WTC11 (cell line): Measurements from ENCODE around the gene TMEM87A. TPM values are rescaled to one million over a fixed set of nuclear protein-coding genes. Genes with fewer than 3 reads are reported as not detected.

Source experiments
- ATAC-seq: fragments of 200-7000 bp; cut with Tn5 transposase; 2 replicates; pipeline ENCODE4 v1.10.0; 2021; ENCODE audit warnings: mild to moderate bottlenecking, moderate library complexity
- CTCF ChIA-PET: fragments of 300-600 bp; sonication (Branson Sonifier 250); formaldehyde crosslinking; loops from one replicate; lab custom pipeline; 2021; ENCODE audit warnings: antibody characterized with exemption; lab: Charles Lee
- POLR2A ChIA-PET: fragments of 350-600 bp; sonication (Branson Sonifier 250); formaldehyde crosslinking; loops from one replicate; lab custom pipeline; 2021; ENCODE audit warnings: antibody characterized with exemption; lab: Charles Lee
- DNase-seq: peaks from one replicate; pipeline ENCODE4 v3.0.0; 2021; ENCODE audit warnings: low spot score
- H3K27ac Mint-ChIP-seq: 2 replicates; pipeline ENCODE4 v1.8.0; 2021; ENCODE audit warnings: mixed read lengths
- H3K27me3 Mint-ChIP-seq: 2 replicates; pipeline ENCODE4 v1.8.0; 2021; ENCODE audit warnings: low read depth, mild to moderate bottlenecking, moderate library complexity, mixed read lengths
- H3K36me3 Mint-ChIP-seq: 2 replicates; pipeline ENCODE4 v1.8.0; 2021; ENCODE audit warnings: mixed read lengths
- H3K4me1 Mint-ChIP-seq: 2 replicates; pipeline ENCODE4 v1.8.0; 2022; ENCODE audit warnings: mixed read lengths
- H3K4me3 Mint-ChIP-seq: 2 replicates; pipeline ENCODE4 v1.8.0; 2021; ENCODE audit warnings: mild to moderate bottlenecking, moderate library complexity, mixed read lengths
- H3K9me3 Mint-ChIP-seq: 2 replicates; pipeline ENCODE4 v1.8.0; 2021; ENCODE audit warnings: mixed read lengths
- CBFB ChIP-seq: sonication (generic); formaldehyde crosslinking; IDR thresholded peaks from 2 replicates; pipeline ENCODE4 v1.8.1; 2022; ENCODE audit warnings: mild to moderate bottlenecking, low read depth, missing genetic modification reagents
- CREB1 ChIP-seq: sonication (generic); formaldehyde crosslinking; IDR thresholded peaks from 2 replicates; pipeline ENCODE4 v1.8.0; 2023; ENCODE audit warnings: mild to moderate bottlenecking, missing genetic modification reagents
- FOXK1 ChIP-seq: sonication (generic); formaldehyde crosslinking; IDR thresholded peaks from 2 replicates; pipeline ENCODE4 v1.8.0; 2022; ENCODE audit warnings: mild to moderate bottlenecking, moderate library complexity, missing genetic modification reagents
- GRHL2 ChIP-seq: fragments of 250-450 bp; sonication (Bioruptor Pico); IDR thresholded peaks from 2 replicates; pipeline ENCODE4 v1.8.0; 2022; ENCODE audit warnings: mild to moderate bottlenecking, moderate library complexity; ENCODE audit not compliant: insufficient replicate concordance, severe bottlenecking
- RELA ChIP-seq: sonication (generic); formaldehyde crosslinking; IDR thresholded peaks from 2 replicates; pipeline ENCODE4 v1.8.1; 2022; ENCODE audit warnings: missing genetic modification reagents, mild to moderate bottlenecking, borderline replicate concordance
- TP53 ChIP-seq: sonication (generic); formaldehyde crosslinking; IDR thresholded peaks from 2 replicates; pipeline ENCODE4 v1.8.1; 2023; ENCODE audit warnings: mild to moderate bottlenecking, missing genetic modification reagents
- ZNF671 ChIP-seq: fragments of 250-450 bp; sonication (Bioruptor Pico); IDR thresholded peaks from 2 replicates; pipeline ENCODE4 v1.8.0; 2021; ENCODE audit warnings: mild to moderate bottlenecking
- total RNA-seq: library from RNA; stranded (reverse); gene quantifications from 3 replicates; pipeline ENCODE4 v1.2.3, GENCODE V29; 2021
- TF ChIP-seq, protein P1 (sequence below): sonication (generic); formaldehyde crosslinking; IDR thresholded peaks from 2 replicates; pipeline ENCODE4 v1.8.0; 2023; ENCODE audit warnings: mild to moderate bottlenecking, missing genetic modification reagents
- TF ChIP-seq, protein P2 (sequence below): fragments of 200-600 bp; IDR thresholded peaks from 2 replicates; pipeline ENCODE4 v1.8.0; 2022; ENCODE audit warnings: antibody characterized with exemption
- TF ChIP-seq, protein P3 (sequence below): sonication (generic); formaldehyde crosslinking; IDR thresholded peaks from 2 replicates; pipeline ENCODE4 v1.8.1; 2023; ENCODE audit warnings: mild to moderate bottlenecking, moderate library complexity, missing genetic modification reagents
- TF ChIP-seq, protein P4 (sequence below): fragments of 250-450 bp; sonication (Bioruptor Pico); IDR thresholded peaks from 2 replicates; pipeline ENCODE4 v2.1.2; 2022; ENCODE audit warnings: mild to moderate bottlenecking, moderate library complexity
- TF ChIP-seq, protein P5 (sequence below): fragments of 250-450 bp; sonication (Bioruptor Pico); IDR thresholded peaks from 2 replicates; pipeline ENCODE4 v1.9.0; 2021; ENCODE audit warnings: moderate library complexity, mild to moderate bottlenecking, inconsistent platforms, borderline replicate concordance
- TF ChIP-seq, protein P6 (sequence below): fragments of 250-450 bp; sonication (Bioruptor Pico); conservative IDR thresholded peaks from 2 replicates; pipeline ENCODE4 v1.9.0; 2021; ENCODE audit warnings: mild to moderate bottlenecking
- TF ChIP-seq, protein P7 (sequence below): fragments of 250-450 bp; sonication (Bioruptor Pico); IDR thresholded peaks from 2 replicates; pipeline ENCODE4 v1.9.0; 2021; ENCODE audit warnings: mild to moderate bottlenecking
- TF ChIP-seq, protein P8 (sequence below): sonication (generic); formaldehyde crosslinking; IDR thresholded peaks from 2 replicates; pipeline ENCODE4 v1.8.0; 2023; ENCODE audit warnings: missing genetic modification reagents

The TMEM87A gene
- total RNA-seq, 1 experiment from 2014 or later = 32.4 TPM

DNA sequence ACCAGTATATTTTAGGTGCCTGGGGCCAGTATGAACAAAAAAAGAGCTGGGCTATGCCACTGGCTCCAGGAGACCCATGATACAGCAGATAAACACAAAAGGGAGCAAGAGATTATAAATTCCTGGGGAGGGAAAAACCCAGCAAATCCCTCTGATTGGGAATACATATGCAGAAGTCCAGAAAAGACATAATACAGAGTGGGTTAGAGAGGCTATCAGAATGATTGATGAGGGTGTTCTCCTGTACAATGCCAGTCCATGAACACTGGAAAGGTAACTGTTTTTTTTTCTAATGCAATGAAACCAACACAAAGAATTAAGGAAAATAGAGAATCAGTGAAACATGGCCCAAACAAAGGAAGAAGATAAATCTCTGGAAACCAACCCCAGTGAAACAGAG, 59.7 kb downstream of the TMEM87A start:
- H3K27ac Mint-ChIP-seq = no peak overlapping the region
- no peak for ATAC-seq
- H3K36me3 Mint-ChIP-seq = peaks cover 33% of the 10 kb centered on the region
- CTCF ChIA-PET = no interaction called here
- H3K4me3 Mint-ChIP-seq = no peak overlapping the region
- no peak for TF ChIP-seq ZNF671 (CRISPR knock-in tag)
- TF ChIP-seq, protein P1, sequence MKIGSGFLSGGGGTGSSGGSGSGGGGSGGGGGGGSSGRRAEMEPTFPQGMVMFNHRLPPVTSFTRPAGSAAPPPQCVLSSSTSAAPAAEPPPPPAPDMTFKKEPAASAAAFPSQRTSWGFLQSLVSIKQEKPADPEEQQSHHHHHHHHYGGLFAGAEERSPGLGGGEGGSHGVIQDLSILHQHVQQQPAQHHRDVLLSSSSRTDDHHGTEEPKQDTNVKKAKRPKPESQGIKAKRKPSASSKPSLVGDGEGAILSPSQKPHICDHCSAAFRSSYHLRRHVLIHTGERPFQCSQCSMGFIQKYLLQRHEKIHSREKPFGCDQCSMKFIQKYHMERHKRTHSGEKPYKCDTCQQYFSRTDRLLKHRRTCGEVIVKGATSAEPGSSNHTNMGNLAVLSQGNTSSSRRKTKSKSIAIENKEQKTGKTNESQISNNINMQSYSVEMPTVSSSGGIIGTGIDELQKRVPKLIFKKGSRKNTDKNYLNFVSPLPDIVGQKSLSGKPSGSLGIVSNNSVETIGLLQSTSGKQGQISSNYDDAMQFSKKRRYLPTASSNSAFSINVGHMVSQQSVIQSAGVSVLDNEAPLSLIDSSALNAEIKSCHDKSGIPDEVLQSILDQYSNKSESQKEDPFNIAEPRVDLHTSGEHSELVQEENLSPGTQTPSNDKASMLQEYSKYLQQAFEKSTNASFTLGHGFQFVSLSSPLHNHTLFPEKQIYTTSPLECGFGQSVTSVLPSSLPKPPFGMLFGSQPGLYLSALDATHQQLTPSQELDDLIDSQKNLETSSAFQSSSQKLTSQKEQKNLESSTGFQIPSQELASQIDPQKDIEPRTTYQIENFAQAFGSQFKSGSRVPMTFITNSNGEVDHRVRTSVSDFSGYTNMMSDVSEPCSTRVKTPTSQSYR (CRISPR knock-in tag) = no peak
- no peak for TF ChIP-seq RELA (CRISPR knock-in tag)
- TF ChIP-seq, protein P2, sequence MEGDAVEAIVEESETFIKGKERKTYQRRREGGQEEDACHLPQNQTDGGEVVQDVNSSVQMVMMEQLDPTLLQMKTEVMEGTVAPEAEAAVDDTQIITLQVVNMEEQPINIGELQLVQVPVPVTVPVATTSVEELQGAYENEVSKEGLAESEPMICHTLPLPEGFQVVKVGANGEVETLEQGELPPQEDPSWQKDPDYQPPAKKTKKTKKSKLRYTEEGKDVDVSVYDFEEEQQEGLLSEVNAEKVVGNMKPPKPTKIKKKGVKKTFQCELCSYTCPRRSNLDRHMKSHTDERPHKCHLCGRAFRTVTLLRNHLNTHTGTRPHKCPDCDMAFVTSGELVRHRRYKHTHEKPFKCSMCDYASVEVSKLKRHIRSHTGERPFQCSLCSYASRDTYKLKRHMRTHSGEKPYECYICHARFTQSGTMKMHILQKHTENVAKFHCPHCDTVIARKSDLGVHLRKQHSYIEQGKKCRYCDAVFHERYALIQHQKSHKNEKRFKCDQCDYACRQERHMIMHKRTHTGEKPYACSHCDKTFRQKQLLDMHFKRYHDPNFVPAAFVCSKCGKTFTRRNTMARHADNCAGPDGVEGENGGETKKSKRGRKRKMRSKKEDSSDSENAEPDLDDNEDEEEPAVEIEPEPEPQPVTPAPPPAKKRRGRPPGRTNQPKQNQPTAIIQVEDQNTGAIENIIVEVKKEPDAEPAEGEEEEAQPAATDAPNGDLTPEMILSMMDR = no peak
- TF ChIP-seq CREB1 = no peak
- TF ChIP-seq, protein P3, sequence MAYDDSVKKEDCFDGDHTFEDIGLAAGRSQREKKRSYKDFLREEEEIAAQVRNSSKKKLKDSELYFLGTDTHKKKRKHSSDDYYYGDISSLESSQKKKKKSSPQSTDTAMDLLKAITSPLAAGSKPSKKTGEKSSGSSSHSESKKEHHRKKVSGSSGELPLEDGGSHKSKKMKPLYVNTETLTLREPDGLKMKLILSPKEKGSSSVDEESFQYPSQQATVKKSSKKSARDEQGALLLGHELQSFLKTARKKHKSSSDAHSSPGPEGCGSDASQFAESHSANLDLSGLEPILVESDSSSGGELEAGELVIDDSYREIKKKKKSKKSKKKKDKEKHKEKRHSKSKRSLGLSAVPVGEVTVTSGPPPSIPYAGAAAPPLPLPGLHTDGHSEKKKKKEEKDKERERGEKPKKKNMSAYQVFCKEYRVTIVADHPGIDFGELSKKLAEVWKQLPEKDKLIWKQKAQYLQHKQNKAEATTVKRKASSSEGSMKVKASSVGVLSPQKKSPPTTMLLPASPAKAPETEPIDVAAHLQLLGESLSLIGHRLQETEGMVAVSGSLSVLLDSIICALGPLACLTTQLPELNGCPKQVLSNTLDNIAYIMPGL (CRISPR knock-in tag) = no peak
- TF ChIP-seq FOXK1 (CRISPR knock-in tag) = no peak
- no peak for TF ChIP-seq TP53 (CRISPR knock-in tag)
- TF ChIP-seq, protein P4, sequence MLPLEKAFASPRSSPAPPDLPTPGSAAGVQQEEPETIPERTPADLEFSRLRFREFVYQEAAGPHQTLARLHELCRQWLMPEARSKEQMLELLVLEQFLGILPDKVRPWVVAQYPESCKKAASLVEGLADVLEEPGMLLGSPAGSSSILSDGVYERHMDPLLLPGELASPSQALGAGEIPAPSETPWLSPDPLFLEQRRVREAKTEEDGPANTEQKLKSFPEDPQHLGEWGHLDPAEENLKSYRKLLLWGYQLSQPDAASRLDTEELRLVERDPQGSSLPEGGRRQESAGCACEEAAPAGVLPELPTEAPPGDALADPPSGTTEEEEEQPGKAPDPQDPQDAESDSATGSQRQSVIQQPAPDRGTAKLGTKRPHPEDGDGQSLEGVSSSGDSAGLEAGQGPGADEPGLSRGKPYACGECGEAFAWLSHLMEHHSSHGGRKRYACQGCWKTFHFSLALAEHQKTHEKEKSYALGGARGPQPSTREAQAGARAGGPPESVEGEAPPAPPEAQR (CRISPR knock-in tag) = no peak
- TF ChIP-seq, protein P5, sequence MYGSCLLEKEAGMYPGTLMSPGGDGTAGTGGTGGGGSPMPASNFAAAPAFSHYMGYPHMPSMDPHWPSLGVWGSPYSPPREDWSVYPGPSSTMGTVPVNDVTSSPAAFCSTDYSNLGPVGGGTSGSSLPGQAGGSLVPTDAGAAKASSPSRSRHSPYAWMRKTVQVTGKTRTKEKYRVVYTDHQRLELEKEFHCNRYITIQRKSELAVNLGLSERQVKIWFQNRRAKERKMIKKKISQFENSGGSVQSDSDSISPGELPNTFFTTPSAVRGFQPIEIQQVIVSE (CRISPR knock-in tag) = no peak
- TF ChIP-seq, protein P6, sequence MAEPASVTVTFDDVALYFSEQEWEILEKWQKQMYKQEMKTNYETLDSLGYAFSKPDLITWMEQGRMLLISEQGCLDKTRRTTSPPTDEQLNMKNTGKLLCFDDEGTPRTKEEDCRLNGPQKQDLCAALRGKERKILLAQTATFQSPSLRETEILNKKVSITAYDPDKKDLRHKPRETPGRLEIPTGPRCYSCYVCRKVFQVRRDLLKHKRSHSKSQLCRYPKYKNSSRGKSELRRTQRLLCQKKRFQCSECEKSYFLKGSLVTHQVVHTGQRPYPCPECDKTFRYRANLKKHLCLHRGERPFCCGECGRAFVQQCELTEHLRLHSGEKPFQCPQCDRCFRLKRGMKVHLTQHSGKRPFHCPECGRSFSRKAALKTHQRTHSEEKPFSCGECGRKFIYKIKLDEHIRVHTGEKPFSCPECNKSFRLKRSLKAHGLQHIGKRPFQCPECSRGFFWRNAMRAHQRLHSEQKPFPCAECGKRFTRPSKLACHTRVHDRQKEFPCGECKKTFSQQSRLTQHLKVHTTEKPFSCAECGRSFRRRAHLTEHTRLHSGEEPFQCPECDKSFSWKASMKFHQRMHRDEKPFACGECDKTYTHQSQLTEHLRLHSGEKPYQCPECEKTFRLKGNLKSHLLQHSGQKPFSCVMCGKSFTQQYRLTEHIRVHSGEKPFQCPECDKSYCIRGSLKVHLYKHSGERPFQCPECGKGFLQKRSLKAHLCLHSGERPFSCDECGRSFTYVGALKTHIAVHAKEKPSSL (CRISPR knock-in tag) = no peak
- no peak for TF ChIP-seq GRHL2 (CRISPR knock-in tag)
- TF ChIP-seq, protein P7, sequence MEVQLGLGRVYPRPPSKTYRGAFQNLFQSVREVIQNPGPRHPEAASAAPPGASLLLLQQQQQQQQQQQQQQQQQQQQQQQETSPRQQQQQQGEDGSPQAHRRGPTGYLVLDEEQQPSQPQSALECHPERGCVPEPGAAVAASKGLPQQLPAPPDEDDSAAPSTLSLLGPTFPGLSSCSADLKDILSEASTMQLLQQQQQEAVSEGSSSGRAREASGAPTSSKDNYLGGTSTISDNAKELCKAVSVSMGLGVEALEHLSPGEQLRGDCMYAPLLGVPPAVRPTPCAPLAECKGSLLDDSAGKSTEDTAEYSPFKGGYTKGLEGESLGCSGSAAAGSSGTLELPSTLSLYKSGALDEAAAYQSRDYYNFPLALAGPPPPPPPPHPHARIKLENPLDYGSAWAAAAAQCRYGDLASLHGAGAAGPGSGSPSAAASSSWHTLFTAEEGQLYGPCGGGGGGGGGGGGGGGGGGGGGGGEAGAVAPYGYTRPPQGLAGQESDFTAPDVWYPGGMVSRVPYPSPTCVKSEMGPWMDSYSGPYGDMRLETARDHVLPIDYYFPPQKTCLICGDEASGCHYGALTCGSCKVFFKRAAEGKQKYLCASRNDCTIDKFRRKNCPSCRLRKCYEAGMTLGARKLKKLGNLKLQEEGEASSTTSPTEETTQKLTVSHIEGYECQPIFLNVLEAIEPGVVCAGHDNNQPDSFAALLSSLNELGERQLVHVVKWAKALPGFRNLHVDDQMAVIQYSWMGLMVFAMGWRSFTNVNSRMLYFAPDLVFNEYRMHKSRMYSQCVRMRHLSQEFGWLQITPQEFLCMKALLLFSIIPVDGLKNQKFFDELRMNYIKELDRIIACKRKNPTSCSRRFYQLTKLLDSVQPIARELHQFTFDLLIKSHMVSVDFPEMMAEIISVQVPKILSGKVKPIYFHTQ (CRISPR knock-in tag) = no peak
- TF ChIP-seq, protein P8, sequence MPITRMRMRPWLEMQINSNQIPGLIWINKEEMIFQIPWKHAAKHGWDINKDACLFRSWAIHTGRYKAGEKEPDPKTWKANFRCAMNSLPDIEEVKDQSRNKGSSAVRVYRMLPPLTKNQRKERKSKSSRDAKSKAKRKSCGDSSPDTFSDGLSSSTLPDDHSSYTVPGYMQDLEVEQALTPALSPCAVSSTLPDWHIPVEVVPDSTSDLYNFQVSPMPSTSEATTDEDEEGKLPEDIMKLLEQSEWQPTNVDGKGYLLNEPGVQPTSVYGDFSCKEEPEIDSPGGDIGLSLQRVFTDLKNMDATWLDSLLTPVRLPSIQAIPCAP (CRISPR knock-in tag) = no peak
- no peak for TF ChIP-seq CBFB (CRISPR knock-in tag)
- H3K27me3 Mint-ChIP-seq = no peaks in the 10 kb centered on the region
- no peaks in the 10 kb centered on the region; the same call in 1 of the 2 replicates for H3K4me1 Mint-ChIP-seq
- POLR2A ChIA-PET = no interaction called here
- DNase-seq = no peak
- H3K9me3 Mint-ChIP-seq = no peaks in the 10 kb centered on the region
